PC-9 (cell line): ENCODE data around the gene NAGA.

Experiments used
- CTCF ChIP-seq: fragments of 200-600 bp; sonication (generic); conservative IDR thresholded peaks from 2 replicates; pipeline ENCODE4 v1.6.1; 2017; ENCODE audit warnings: mixed run types, antibody characterized with exemption, mild to moderate bottlenecking, moderate library complexity
- EZH2 ChIP-seq: fragments of 200-600 bp; sonication (generic); IDR thresholded peaks from 2 replicates; pipeline ENCODE4 v1.8.0; 2017; ENCODE audit warnings: antibody characterized with exemption, low read depth

DNA sequence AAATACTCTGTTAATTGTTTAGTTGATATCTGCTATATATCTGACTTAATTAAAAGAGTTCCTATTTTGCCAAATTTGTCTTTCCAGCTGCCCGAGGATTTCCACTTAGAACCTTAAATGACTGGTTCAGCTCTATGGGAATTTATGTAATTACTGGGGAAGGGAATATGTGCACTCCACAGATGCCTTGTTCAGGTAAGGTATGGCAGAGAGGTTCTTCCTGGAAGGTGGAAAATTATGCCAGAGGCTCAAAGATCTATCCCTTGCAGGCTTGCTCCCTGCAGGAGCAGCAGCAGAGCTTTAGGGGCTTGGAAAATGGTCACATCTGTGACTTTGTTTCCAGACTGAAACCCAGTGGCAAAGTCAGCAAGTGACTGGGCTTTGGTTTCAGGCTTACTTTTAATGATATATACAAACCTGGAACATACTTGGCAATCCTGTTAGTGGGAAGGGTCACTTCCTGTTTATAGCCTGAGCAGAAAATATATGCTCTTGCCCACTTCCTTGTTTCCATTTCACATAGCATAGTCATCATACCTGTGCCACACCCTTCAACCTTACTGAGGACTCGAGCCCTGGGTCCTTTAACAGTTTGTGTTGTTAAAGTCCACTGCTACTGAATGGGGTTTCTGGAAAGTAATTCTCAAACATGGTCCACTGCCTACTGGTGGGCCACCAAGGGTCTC is 48.3 kb downstream of the NAGA start:
- no peak for TF ChIP-seq CTCF
- TF ChIP-seq EZH2: no peak
